ENCODE results near the gene SULT4A1. TPM values are rescaled to one million over a fixed set of nuclear protein-coding genes. Genes with fewer than 3 reads are reported as not detected.

Gene SULT4A1
- total and polyA plus RNA-seq, 9 of the 15 experiments (the other 6 are each of a cell fraction or from before 2014, with no cell fraction given), result 0.03 to 0.20 (median 0.09) TPM; not detected in 3

GRCh38 chr22:43849731-43850130, 12.6 kb downstream of the SULT4A1 start:
- H2AFZ ChIP-seq (ENCODE audit: low read depth, low read length), result no peak overlapping the region
- DNase-seq (ENCODE audit: extremely low read depth in 1 of 4, low spot score in 3 of 4), result no peak
- no peak overlapping the region for H3K4me2 ChIP-seq (ENCODE audit: insufficient read depth, low read length)
- no peaks in the 10 kb centered on the region for H3K9me3 ChIP-seq (replicated peaks; ENCODE audit: control insufficient read depth, insufficient read depth, low read depth, low read length)
- H3K4me3 ChIP-seq, result no peak overlapping the region
- H3K36me3 ChIP-seq (ENCODE audit: control insufficient read depth, insufficient read depth, low read length), result no peaks in the 10 kb centered on the region
- H3K27ac ChIP-seq (ENCODE audit: extremely low read depth, low read depth, low read length), result no peak overlapping the region
- intact Hi-C loops (cut with micrococcal nuclease), result no loop called here
- H4K20me1 ChIP-seq (replicated peaks; ENCODE audit: control insufficient read depth, insufficient read depth, low read length), result no peaks in the 10 kb centered on the region
- H3K79me2 ChIP-seq (ENCODE audit: control insufficient read depth, insufficient read depth, low read length), result no peaks in the 10 kb centered on the region
- FAIRE-seq, result no peak
- 3% methylated on average over 13 of the region's 13 CpGs for WGBS (ENCODE audit: insufficient coverage, low coverage, missing lambda C conversion rate)
- CTCF ChIA-PET (ENCODE audit: low intra/inter-chr PET ratio), result no interaction called here
- no peaks in the 10 kb centered on the region; a peak in 1 of 5 replicates for H3K4me1 ChIP-seq (replicated peaks in 1 of 2; ENCODE audit: control insufficient read depth in 2 of 2, insufficient read depth in 2 of 2, low read length in 2 of 2)
- no peaks in the 10 kb centered on the region for H3K9me1 ChIP-seq (ENCODE audit: control insufficient read depth, insufficient read depth, low read length)
- in situ Hi-C loops (cut with MboI), result no loop called here
- no peak overlapping the region for H3K9ac ChIP-seq (ENCODE audit: insufficient read depth in 1 of 2, low read depth in 2 of 2, low read length in 2 of 2)
- BruUV-seq (replicated peaks), result no TSS peak
- no peak for ATAC-seq
- peaks cover 3 to 29% of the 10 kb centered on the region in 2 experiments; a peak in 3 of 5 replicates for H3K27me3 ChIP-seq (ENCODE audit: control insufficient read depth in 2 of 2, insufficient read depth in 2 of 2, low read length in 2 of 2)
- POLR2A ChIA-PET, result no interaction called here
- TF ChIP-seq RFX5 (IDR thresholded peaks at IDR 0.05; ENCODE audit: low read depth, low read length) (no peak), ZBTB43 (CRISPR knock-in tag; IDR thresholded peaks at IDR 0.05) (no peak), CTCFL (IDR thresholded peaks at IDR 0.05; ENCODE audit: borderline replicate concordance, insufficient read depth, low read depth, low read length, poor library complexity, severe bottlenecking) (no peak), PTTG1 (tag; IDR thresholded peaks at IDR 0.05; ENCODE audit: low read depth) (no peak), NELFE (IDR thresholded peaks at IDR 0.05; ENCODE audit: insufficient read depth, insufficient read length) (no peak), NFIC (IDR thresholded peaks at IDR 0.05) (no peak), ZSCAN29 (IDR thresholded peaks at IDR 0.05) (no peak), JUNB (CRISPR knock-in tag; conservative IDR thresholded peaks at IDR 0.05) (no peak), ZNF384 (IDR thresholded peaks at IDR 0.05; ENCODE audit: low read depth, low read length) (no peak), POLR2AphosphoS5 (IDR thresholded peaks at IDR 0.05; ENCODE audit: control insufficient read depth, insufficient read depth, low read depth, low read length) (no peak), ZNF3 (CRISPR knock-in tag; IDR thresholded peaks at IDR 0.05) (no peak), HES1 (IDR thresholded peaks at IDR 0.05; ENCODE audit: low read depth) (no peak)
